Subcutaneous abdominal adipose tissue (tissue), 5 donors: ENCODE measurements around the gene PALLD.
A peak's percentile ranks its signal among the peaks of the same experiment; 100 is the strongest.

Source experiments
- H3K27ac ChIP-seq: one replicate; pipeline ENCODE4 v1.7.0; 2013; ENCODE audit warnings: low read depth, mild to moderate bottlenecking, inconsistent platforms, low read length, moderate library complexity
- H3K27me3 ChIP-seq, 5 donors: one replicate each; pipeline ENCODE4 v1.7.0; 2013; ENCODE audit warnings: low read length in 5 of 5, inconsistent platforms in 1 of 5; ENCODE audit not compliant: control insufficient read depth in 5 of 5, insufficient read depth in 4 of 5
- H3K36me3 ChIP-seq, 5 donors: one replicate each; pipeline ENCODE4 v1.7.0; 2013; ENCODE audit warnings: low read length in 5 of 5; ENCODE audit not compliant: control insufficient read depth in 5 of 5, insufficient read depth in 5 of 5
- H3K4me1 ChIP-seq, 5 donors: one replicate each; pipeline ENCODE4 v1.7.0; 2013; ENCODE audit warnings: low read length in 5 of 5, mild to moderate bottlenecking in 3 of 5, moderate library complexity in 1 of 5; ENCODE audit not compliant: control insufficient read depth in 5 of 5, insufficient read depth in 5 of 5
- H3K4me3 ChIP-seq, 5 donors: one replicate each; pipeline ENCODE4 v1.7.0; 2013; ENCODE audit warnings: low read length in 5 of 5, low read depth in 1 of 5
- H3K9ac ChIP-seq, 5 donors: one replicate each; pipeline ENCODE4 v1.7.0; 2013; ENCODE audit warnings: low read length in 5 of 5, mild to moderate bottlenecking in 4 of 5, moderate library complexity in 3 of 5
- H3K9me3 ChIP-seq, 5 donors: one replicate each; pipeline ENCODE4 v1.7.0; 2013; ENCODE audit warnings: low read length in 5 of 5; ENCODE audit not compliant: control insufficient read depth in 5 of 5
- donor health status: healthy.
- donor health status: healthy.
- donor health status: healthy.
- donor health status: healthy.
- donor health status: healthy.

The PALLD gene

DNA sequence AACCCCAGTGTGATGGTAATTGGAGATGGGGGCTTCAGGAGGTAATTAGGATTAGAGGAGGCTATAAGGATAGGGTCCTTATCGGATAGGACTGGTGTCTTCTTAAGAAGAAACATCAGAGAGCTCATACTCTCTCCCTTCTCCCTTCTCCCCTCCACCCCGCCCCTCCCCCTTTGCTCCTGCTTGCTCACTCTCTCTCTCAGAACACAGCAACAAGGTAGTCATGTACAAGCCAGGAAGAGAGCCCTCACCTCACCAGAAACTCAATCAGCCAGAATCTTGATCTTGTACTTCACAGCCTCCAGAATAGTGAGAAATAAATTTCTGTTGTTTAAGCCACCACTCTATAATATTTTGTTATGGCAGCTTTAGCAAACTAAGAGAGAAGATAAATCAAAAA, 21.1 kb upstream of the PALLD start:
- Histone ChIP-seq H3K4me1 (peaks cover 0 to 24% (median 3%) of the 10 kb centered on the region in 5 donors), H3K27ac (no peak overlapping the region), H3K4me3 (no peak overlapping the region), H3K36me3 (peaks cover 5 to 18% (median 10%) of the 10 kb centered on the region in 5 donors), H3K9ac (no peak overlapping the region), H3K27me3 (no peaks in the 10 kb centered on the region), H3K9me3 (no peaks in the 10 kb centered on the region)

DNA sequence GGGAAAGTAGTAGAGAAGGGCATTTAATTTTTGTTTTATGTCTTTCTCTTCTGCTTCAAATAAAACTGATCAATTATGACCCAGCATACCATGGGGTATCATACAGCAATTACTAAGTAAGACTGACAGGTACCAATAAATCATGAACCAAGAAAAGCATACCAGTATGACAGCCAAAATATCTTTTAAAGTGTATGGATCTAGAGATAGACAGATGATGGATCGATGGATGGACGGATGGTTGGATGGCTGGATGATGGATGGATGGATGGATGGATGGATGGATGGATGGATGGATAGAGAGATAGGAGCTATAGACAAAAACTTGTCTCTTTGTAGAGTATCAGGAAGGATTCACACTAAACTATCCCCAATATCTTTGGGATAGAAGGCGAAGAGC, 18.0 kb upstream of the PALLD start:
- H3K4me1 ChIP-seq = peaks cover 0 to 31% (median 9%) of the 10 kb centered on the region in 5 donors
- H3K27me3 ChIP-seq = no peaks in the 10 kb centered on the region
- H3K36me3 ChIP-seq = no peaks in the 10 kb centered on the region
- peak overlapping the region in 2 of 5 donors; percentile 82 to 91 for H3K4me3 ChIP-seq
- H3K27ac ChIP-seq = no peak overlapping the region
- H3K9me3 ChIP-seq = no peaks in the 10 kb centered on the region
- no peak overlapping the region for H3K9ac ChIP-seq

DNA sequence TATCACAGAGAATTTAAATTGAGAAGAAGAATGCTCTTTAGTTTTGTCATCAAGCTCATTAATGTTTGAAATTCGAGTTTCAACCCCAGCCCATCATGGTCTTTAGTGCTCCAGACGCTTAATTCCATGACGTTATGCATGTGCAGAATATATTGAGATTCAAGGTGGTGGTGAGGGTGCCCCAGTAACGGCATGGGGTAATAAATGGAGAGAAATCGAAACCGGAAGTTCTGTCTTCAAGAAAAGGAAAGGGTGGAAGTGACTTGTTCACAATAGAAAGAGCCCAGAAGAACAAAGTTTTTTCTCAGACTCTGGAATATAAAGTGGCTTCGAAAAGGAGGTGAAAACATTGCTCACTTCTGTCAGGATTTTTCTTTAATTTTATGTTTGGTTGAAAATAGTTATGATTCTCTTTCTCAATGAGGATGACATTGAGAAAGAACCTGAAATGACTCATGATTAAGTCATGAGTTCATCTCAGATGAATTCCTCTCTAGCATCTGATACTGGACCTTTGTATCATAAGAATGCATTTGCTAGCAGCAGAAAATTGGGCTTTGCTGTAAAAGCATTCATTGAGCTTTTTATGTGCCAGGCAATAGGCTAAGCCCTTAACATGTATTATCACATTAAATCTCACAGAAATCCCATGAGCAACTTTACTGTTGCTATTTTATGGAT, 15.8 kb upstream of the PALLD start:
- H3K4me1 ChIP-seq = peaks cover 0 to 21% (median 9%) of the 10 kb centered on the region in 5 donors
- H3K27me3 ChIP-seq = no peaks in the 10 kb centered on the region
- no peaks in the 10 kb centered on the region for H3K9me3 ChIP-seq
- H3K27ac ChIP-seq = peak overlapping the region; percentile 95
- H3K9ac ChIP-seq = peak overlapping the region; percentile 50 to 93 (median 88)
- H3K4me3 ChIP-seq = peak overlapping the region; percentile 80 to 97 (median 91)
- no peaks in the 10 kb centered on the region for H3K36me3 ChIP-seq

DNA sequence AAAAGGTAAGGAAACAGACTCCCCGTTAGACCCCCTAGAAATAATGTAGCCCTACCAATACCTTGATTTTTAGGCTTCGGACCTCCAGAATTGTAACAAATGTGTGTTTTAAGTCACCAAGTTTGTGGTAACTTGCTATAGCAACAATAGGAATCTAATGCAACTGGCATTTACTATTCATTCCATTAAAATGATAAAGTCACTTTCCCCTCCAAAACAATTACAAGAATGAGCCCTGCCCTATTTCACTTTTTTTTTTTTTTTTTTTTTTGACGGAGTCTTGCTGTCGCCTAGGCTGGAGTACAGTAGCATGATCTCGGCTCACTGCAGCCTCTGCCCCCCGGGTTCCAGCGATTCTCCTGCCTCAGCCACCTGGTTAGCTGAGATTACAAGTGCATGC, 13.0 kb upstream of the PALLD start:
- Histone ChIP-seq H3K27me3 (no peaks in the 10 kb centered on the region), H3K9ac (no peak overlapping the region), H3K9me3 (no peaks in the 10 kb centered on the region), H3K36me3 (no peaks in the 10 kb centered on the region), H3K4me3 (no peak overlapping the region), H3K4me1 (peaks cover 0 to 18% (median 9%) of the 10 kb centered on the region in 5 donors), H3K27ac (no peak overlapping the region)

DNA sequence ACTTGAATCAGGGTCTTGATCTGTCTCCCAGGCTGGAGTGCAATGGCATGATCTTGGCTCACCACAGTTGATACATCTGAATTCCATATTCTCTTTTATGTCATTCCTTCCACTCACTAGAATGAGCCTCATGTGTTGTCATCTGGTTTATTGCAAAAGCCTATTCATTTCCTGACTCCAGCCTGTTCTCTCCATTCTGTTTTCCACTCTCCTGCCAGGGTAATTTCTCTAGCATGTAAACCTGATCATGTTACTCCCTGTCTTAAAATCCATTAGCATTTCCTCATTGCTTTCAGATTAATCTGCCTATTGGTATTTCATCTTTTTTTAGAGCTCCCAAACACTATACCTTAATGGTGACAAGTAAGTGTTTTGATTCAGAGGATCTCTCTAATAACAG, 12.2 kb upstream of the PALLD start:
- H3K9me3 ChIP-seq = no peaks in the 10 kb centered on the region
- no peaks in the 10 kb centered on the region for H3K27me3 ChIP-seq
- no peak overlapping the region for H3K9ac ChIP-seq
- H3K4me3 ChIP-seq = no peak overlapping the region
- no peak overlapping the region for H3K27ac ChIP-seq
- peaks cover 0 to 19% (median 9%) of the 10 kb centered on the region in 5 donors for H3K4me1 ChIP-seq
- no peaks in the 10 kb centered on the region for H3K36me3 ChIP-seq

DNA sequence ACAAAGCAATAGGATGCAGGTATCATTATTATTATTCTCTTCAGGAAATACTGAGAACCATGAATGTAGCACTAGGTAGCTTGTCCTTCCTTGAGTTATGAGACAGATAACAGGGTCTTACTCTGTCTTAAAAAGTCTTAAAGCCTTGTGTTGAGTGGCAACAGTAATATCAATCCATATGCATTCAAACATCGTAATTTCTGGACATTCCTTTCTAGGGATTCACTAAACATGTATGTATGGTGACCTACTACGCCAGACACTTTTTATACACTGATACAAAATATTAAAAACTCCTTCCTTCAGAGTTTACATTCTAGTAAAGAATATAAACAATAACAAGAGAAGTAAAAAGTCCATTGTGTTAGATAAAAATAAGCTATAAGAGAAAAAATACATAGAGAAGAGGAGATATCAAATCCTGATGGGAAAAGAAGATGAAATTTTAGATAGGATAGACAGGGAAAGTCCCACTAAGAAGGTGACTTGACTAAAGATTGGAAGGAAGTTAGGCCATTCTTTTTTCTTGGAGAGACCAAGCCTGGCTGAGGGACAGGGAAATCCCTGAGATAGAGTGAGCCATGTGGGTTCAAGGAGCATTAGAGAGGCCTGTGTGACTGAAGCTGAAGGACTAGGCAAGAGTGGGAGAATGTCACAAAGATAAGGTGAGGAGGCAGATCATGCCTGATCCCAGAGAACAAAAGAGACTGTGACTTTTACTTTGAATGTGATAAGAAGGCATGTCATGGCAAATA, 11.5 kb upstream of the PALLD start:
- Histone ChIP-seq H3K4me1 (peaks cover 0 to 19% (median 9%) of the 10 kb centered on the region in 5 donors), H3K9ac (no peak overlapping the region), H3K4me3 (no peak overlapping the region), H3K36me3 (no peaks in the 10 kb centered on the region), H3K27ac (no peak overlapping the region), H3K27me3 (no peaks in the 10 kb centered on the region), H3K9me3 (no peaks in the 10 kb centered on the region)

DNA sequence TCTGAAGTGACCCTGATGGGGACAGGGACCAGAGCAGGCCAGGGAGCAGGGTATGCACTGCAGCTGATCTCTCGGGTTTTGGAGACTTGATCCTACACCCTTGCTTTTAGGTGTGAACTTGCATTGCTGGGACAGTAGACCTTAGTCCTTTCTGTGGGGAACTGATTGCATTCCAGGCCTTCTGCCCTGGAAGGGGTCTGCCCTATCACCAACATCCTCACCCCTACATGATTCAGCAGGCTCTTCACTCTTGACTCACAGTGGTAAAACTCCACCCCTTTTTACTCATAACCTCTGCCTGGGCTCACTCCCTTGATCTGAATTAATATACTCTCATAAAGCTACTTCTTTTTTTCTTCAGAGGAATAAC, 10.0 kb upstream of the PALLD start:
- H3K4me1 ChIP-seq = peaks cover 0 to 5% (median 0%) of the 10 kb centered on the region in 5 donors
- H3K27me3 ChIP-seq = no peaks in the 10 kb centered on the region
- H3K27ac ChIP-seq = no peak overlapping the region
- H3K4me3 ChIP-seq = no peak overlapping the region
- no peak overlapping the region for H3K9ac ChIP-seq
- no peaks in the 10 kb centered on the region for H3K36me3 ChIP-seq
- H3K9me3 ChIP-seq = no peaks in the 10 kb centered on the region

DNA sequence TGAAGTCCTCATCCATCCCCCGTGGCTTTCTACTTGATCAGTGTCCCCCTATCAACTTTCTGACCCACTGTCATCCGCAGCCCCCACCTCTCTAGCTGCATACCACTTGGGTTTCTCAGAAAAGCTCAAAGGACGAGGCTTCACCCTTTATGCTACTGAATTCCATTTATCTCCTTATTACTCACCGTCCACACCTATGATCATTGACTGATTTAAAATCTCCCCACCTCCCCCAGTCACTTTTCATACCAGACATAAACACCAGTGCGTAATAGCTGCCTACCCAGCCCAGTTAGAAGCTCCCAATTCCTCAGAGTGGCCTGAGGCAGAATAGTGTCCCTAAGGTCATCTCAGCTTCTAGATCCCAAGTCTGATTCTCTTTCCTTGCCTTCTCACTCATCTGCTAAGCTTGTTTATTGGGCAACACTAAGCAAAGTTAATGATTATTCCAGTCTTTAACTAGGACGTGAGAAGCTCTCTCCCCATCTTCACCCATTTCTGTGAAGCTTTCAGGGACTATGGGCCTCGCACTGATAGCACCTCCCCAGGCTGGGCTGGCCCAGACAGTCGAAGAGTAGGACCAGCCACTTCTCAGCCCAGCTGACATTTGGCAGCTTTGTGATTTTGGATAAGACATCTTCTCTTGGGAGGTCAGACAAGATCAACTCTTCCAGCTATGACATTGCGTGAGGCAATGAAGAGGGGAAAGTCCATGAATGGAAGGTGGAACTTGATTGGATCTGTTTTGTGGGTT, 9.4 kb upstream of the PALLD start:
- H3K4me3 ChIP-seq = no peak overlapping the region
- no peaks in the 10 kb centered on the region for H3K9me3 ChIP-seq
- H3K27ac ChIP-seq = no peak overlapping the region
- H3K36me3 ChIP-seq = no peaks in the 10 kb centered on the region
- no peak overlapping the region for H3K9ac ChIP-seq
- H3K27me3 ChIP-seq = no peaks in the 10 kb centered on the region
- H3K4me1 ChIP-seq = peaks cover 0 to 5% (median 0%) of the 10 kb centered on the region in 5 donors

DNA sequence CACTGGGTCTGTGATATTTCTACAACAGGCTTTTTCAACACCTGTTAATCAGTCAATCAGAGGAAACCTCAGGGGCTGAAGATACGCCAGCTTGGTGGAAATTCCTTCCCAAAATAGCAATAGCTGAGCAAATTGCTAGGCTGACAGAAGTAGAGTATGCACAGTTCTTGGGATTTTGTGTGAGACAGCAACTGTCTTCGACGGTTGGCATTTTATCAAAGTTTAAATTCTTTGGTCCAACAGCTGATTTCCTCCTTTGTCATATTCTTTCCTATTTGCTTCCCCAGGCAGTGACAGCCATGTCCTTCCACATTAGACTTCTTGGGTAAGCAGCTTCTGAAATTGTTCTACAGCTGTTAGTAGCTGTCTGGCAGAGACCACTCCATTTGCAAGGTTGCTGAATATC, 8.0 kb upstream of the PALLD start:
- H3K27ac ChIP-seq = no peak overlapping the region
- no peak overlapping the region for H3K9ac ChIP-seq
- no peaks in the 10 kb centered on the region for H3K36me3 ChIP-seq
- no peaks in the 10 kb centered on the region for H3K9me3 ChIP-seq
- H3K27me3 ChIP-seq = no peaks in the 10 kb centered on the region
- H3K4me1 ChIP-seq = peaks cover 0 to 5% (median 0%) of the 10 kb centered on the region in 5 donors
- H3K4me3 ChIP-seq = no peak overlapping the region

DNA sequence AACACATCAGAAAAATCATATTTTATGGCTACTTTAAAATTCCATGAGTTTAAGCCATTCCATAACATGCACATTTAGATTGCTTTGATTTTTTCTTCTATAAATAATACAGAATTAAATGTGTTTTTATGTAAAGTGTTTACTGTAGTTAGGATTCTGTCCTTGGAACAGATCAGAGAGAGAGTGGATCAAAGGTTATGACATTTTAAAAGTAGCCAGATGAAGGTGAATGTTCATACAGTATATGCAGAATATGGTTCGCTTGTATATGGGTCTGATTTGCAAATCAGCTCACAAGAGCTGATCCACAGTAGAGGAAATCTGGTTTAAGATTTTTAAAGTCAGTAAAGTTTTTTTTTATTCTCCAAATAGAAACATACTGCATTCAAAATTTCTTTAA, 7.2 kb upstream of the PALLD start:
- no peak overlapping the region for H3K9ac ChIP-seq
- H3K9me3 ChIP-seq = no peaks in the 10 kb centered on the region
- H3K36me3 ChIP-seq = no peaks in the 10 kb centered on the region
- H3K27me3 ChIP-seq = no peaks in the 10 kb centered on the region
- no peak overlapping the region for H3K27ac ChIP-seq
- no peak overlapping the region for H3K4me3 ChIP-seq
- H3K4me1 ChIP-seq = peaks cover 0 to 5% (median 0%) of the 10 kb centered on the region in 5 donors
